ENCODE results near the gene CNOT6.

DNA sequence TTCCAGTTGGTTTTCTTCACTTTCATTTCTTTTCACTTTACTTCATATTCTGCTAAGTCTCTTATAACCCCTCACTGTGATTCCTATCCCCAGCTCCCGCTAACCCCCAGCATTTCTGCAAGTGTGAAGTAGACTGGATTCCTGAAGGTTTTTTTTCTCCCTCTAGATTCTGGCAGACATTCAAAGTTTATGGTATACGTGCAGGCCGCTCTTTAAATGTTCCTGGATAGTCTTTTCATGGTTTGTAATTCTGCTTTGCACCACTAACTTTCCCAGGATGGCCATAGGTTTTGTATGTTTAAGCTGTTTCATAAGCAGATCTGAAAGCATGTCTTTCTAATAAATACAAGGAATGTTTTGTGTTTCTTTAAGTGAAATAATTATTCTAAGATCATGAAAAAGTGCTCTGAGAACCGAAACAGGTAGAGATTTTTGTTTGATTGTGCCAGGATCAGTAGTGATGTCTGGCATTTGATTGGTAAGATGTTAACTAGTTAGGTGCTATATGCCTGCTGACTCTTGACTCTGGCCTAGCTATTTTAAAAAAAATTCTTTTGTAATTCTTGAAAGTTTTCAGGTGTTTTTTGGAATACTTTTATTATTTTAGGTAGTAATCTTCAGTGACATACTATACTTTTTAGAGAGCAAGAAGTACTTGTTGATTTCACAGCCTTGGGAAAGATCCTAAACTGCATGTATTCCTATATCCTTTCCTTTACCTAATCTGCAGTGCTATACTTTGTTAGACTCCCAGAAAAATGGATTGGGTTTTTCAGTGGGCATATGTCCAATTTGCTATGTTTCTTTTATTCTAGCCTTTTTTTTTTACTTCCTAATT is 29.7 kb downstream of the CNOT6 start:
- TF ChIP-seq KDM1A (IDR thresholded peaks at IDR 0.05; ENCODE audit: borderline replicate concordance) (no peak), SREBF2 (IDR thresholded peaks at IDR 0.05; ENCODE audit: low read length) (no peak), MYC (IDR thresholded peaks at IDR 0.05; ENCODE audit: insufficient read depth, insufficient read length, insufficient replicate concordance, low read length, severe bottlenecking) (no peak), ZNF24 (IDR thresholded peaks at IDR 0.05) (no peak), HDAC2 (IDR thresholded peaks at IDR 0.05) (no peak), CEBPB (IDR thresholded peaks at IDR 0.05; ENCODE audit: borderline replicate concordance in 1 of 2, low read depth in 2 of 2, low read length in 2 of 2) (no peak), STAT3 (IDR thresholded peaks at IDR 0.05; ENCODE audit: low read depth, low read length) (no peak)
- TF ChIP-seq, protein P1, sequence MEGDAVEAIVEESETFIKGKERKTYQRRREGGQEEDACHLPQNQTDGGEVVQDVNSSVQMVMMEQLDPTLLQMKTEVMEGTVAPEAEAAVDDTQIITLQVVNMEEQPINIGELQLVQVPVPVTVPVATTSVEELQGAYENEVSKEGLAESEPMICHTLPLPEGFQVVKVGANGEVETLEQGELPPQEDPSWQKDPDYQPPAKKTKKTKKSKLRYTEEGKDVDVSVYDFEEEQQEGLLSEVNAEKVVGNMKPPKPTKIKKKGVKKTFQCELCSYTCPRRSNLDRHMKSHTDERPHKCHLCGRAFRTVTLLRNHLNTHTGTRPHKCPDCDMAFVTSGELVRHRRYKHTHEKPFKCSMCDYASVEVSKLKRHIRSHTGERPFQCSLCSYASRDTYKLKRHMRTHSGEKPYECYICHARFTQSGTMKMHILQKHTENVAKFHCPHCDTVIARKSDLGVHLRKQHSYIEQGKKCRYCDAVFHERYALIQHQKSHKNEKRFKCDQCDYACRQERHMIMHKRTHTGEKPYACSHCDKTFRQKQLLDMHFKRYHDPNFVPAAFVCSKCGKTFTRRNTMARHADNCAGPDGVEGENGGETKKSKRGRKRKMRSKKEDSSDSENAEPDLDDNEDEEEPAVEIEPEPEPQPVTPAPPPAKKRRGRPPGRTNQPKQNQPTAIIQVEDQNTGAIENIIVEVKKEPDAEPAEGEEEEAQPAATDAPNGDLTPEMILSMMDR (IDR thresholded peaks at IDR 0.05 in 2 of 3, conservative IDR thresholded peaks at IDR 0.05 in 1 of 3; ENCODE audit: control insufficient read depth in 2 of 3, extremely low read depth in 1 of 3, insufficient read depth in 1 of 3, low read depth in 3 of 3, low read length in 3 of 3), result no peak

Measured in GM12878 (cell line).